Keratinocyte (primary cell): Measurements from ENCODE around the gene SEZ6. TPM values are rescaled to one million over a fixed set of nuclear protein-coding genes. Genes with fewer than 3 reads are reported as not detected.

Experiments
- DNase-seq: peaks from one replicate; pipeline ENCODE4 v3.0.0-alpha.2; 2011; ENCODE audit warnings: low read depth, missing footprints, low spot score
- FAIRE-seq: peaks from 2 replicates; lab custom pipeline; 2011; peaks lifted over from hg19 to GRCh38; lab: Jason Lieb, UNC
- H2AFZ ChIP-seq: 2 replicates; pipeline ENCODE4 v1.6.0; 2012; ENCODE audit warnings: low read length, control low read depth, inconsistent platforms; ENCODE audit not compliant: control insufficient read depth
- H3K27ac ChIP-seq: 2 replicates; pipeline ENCODE4 v1.5.1; 2011; ENCODE audit warnings: low read length; ENCODE audit not compliant: control insufficient read depth, insufficient read depth
- H3K27me3 ChIP-seq: 3 replicates; pipeline ENCODE4 v1.6.0; 2011; ENCODE audit warnings: low read length; ENCODE audit not compliant: control insufficient read depth, insufficient read depth; ENCODE audit errors: extremely low read depth
- H3K36me3 ChIP-seq, 2 experiments: 2 replicates in 1 of 2; 3 replicates in 1 of 2; pipeline ENCODE4 v1.5.1; 2011; ENCODE audit warnings: low read length in 2 of 2, mild to moderate bottlenecking in 1 of 2; ENCODE audit not compliant: control insufficient read depth in 2 of 2, insufficient read depth in 2 of 2; ENCODE audit errors: extremely low read depth in 1 of 2
- H3K4me1 ChIP-seq: 3 replicates; pipeline ENCODE4 v1.5.1; 2011; ENCODE audit warnings: low read length; ENCODE audit not compliant: control insufficient read depth, insufficient read depth; ENCODE audit errors: extremely low read depth
- H3K4me2 ChIP-seq: 3 replicates; pipeline ENCODE4 v1.6.0; 2011; ENCODE audit warnings: low read depth, low read length; ENCODE audit not compliant: control insufficient read depth, insufficient read depth; ENCODE audit errors: extremely low read depth
- H3K4me3 ChIP-seq, 3 experiments: fragments of 200-600 bp in 1 of 3; sonication (generic) in 1 of 3; 2 replicates in 2 of 3; 3 replicates in 1 of 3; pipeline ENCODE4 v1.5.1; 2011 to 2016; ENCODE audit warnings: low read length in 3 of 3, mild to moderate bottlenecking in 3 of 3, control low read depth in 2 of 3, inconsistent platforms in 1 of 3, low read depth in 1 of 3, mixed read lengths in 1 of 3, mixed run types in 1 of 3, moderate library complexity in 1 of 3; ENCODE audit not compliant: control insufficient read depth in 2 of 3, insufficient read depth in 2 of 3; ENCODE audit errors: extremely low read depth in 1 of 3
- H3K79me2 ChIP-seq: 2 replicates; pipeline ENCODE4 v1.6.0; 2012; ENCODE audit warnings: low read length; ENCODE audit not compliant: control insufficient read depth, insufficient read depth
- H3K9ac ChIP-seq: 3 replicates; pipeline ENCODE4 v1.6.0; 2011; ENCODE audit warnings: low read length; ENCODE audit not compliant: control insufficient read depth, insufficient read depth; ENCODE audit errors: extremely low read depth
- H3K9me1 ChIP-seq: 3 replicates; pipeline ENCODE4 v1.6.0; 2011; ENCODE audit warnings: low read length; ENCODE audit not compliant: control insufficient read depth, insufficient read depth; ENCODE audit errors: extremely low read depth
- H3K9me3 ChIP-seq: 2 replicates; pipeline ENCODE4 v1.5.1; 2012; ENCODE audit warnings: low read depth, low read length; ENCODE audit not compliant: control insufficient read depth
- H4K20me1 ChIP-seq: 3 replicates; pipeline ENCODE4 v1.6.0; 2011; ENCODE audit warnings: low read length; ENCODE audit not compliant: control insufficient read depth, insufficient read depth; ENCODE audit errors: extremely low read depth
- EZH2 ChIP-seq: IDR thresholded peaks from one replicate; pipeline ENCODE4 v1.6.1; 2012; ENCODE audit warnings: inconsistent platforms, mild to moderate bottlenecking, low read length, moderate library complexity
- dilution Hi-C: fragments of 300-500 bp; cut with MboI; formaldehyde crosslinking; loops from one replicate; pipeline ENCODE4 v1.7.0; 2020; ENCODE audit warnings: low sequenced_read_pairs; ENCODE audit not compliant: extremely low pct_ligation_motif_present
- polyA plus RNA-seq, 5 experiments: library from polyadenylated mRNA; depleted of rRNA in 3 of 5; stranded (reverse) in 3 of 5; stranded (forward) in 1 of 5; unstranded in 1 of 5; fragments of >200 nt; gene quantifications; 1 replicate in 1 of 5; 2 replicates in 3 of 5; 3 replicates in 1 of 5; pipeline versions ENCODE4 v1.2.1 to v1.2.3, GENCODE V29; 2011 to 2012; ENCODE audit warnings: missing spikeins in 2 of 5, low read depth in 1 of 5, low replicate concordance in 1 of 5
- TF ChIP-seq, protein P1 (sequence below), 3 experiments: IDR thresholded peaks in 1 of 3; conservative IDR thresholded peaks in 1 of 3; optimal IDR thresholded peaks in 1 of 3; 2 replicates in 2 of 3; 3 replicates in 1 of 3; pipeline versions ENCODE3 to v1.5.1; 2011; ENCODE audit warnings: low read length in 3 of 3, mild to moderate bottlenecking in 3 of 3, moderate library complexity in 2 of 3, control low read depth in 1 of 3, inconsistent platforms in 1 of 3; ENCODE audit not compliant: insufficient read depth in 2 of 3; ENCODE audit errors: extremely low read depth in 1 of 3

The SEZ6 gene
- polyA plus RNA-seq, 1 donor (not counting 4 experiments of a cell fraction or from before 2014, with no cell fraction given), result not detected

DNA sequence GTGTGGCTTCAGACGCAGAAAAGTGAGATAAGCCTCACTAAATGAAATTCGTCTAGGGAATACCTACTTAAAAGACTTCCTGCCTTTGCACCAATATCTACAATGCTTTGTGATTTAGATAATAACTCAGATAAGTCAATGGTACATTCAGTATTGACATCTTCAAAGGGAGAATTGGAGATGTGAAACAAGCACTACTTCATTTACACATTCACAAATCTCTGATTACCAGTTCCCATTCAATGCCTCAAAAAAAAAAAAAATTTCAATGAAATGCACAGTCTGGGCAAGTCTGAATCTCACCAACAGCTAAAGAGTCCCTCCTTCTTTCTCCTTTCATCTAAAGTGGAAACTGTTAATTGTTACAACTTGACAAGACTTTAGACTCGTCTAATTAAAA is 58.2 kb downstream of the SEZ6 start:
- peaks cover 81% of the 10 kb centered on the region for H3K79me2 ChIP-seq
- no peaks in the 10 kb centered on the region for H3K9me3 ChIP-seq
- FAIRE-seq (no peak), DNase-seq (no peak)
- H3K27me3 ChIP-seq, result no peaks in the 10 kb centered on the region
- H2AFZ ChIP-seq, result no peak overlapping the region
- H4K20me1 ChIP-seq, result no peaks in the 10 kb centered on the region
- no peaks in the 10 kb centered on the region for H3K9me1 ChIP-seq
- H3K4me2 ChIP-seq, result peak overlapping the region; percentile 81
- peak overlapping the region; percentile 85 for H3K27ac ChIP-seq
- H3K9ac ChIP-seq, result no peak overlapping the region
- peaks cover 2 to 6% of the 10 kb centered on the region in 2 experiments for H3K36me3 ChIP-seq
- H3K4me3 ChIP-seq, result peak overlapping the region in 2 of 3 experiments; percentile 87 to 88
- H3K4me1 ChIP-seq, result peaks cover 42% of the 10 kb centered on the region
- no peak for TF ChIP-seq EZH2
- dilution Hi-C loops, result no loop called here

DNA sequence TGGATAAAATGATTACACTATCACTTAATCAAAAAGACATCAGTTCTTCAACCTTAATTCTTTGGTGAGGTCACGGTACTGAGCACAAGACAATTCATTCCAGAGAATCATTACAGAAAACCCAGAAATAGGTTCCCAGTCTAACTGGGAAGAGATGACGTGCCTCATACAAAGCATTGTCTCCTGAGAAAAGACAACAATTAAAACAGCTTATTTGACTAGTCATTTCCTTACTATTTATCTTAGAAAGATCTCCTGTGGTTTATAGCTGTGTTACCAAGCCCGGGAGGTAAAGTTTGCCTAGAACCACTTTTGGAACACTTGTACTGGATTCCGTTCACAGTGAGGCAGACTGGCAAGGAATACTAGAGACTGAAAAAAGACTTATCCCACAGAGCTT is 59.6 kb downstream of the SEZ6 start:
- Histone ChIP-seq H3K9ac (peak overlapping the region; percentile 23), H3K9me3 (no peaks in the 10 kb centered on the region), H3K4me2 (peak overlapping the region; percentile 2), H3K36me3 (peaks cover 4 to 6% of the 10 kb centered on the region in 2 experiments), H4K20me1 (no peaks in the 10 kb centered on the region), H3K79me2 (peaks cover 93% of the 10 kb centered on the region), H3K27me3 (no peaks in the 10 kb centered on the region), H3K9me1 (no peaks in the 10 kb centered on the region), H3K4me1 (peaks cover 40% of the 10 kb centered on the region), H2AFZ (no peak overlapping the region), H3K27ac (peak overlapping the region; percentile 65), H3K4me3 (no peak overlapping the region)
- peak; percentile 67 for FAIRE-seq
- dilution Hi-C loops, result no loop called here
- no peak for TF ChIP-seq EZH2
- TF ChIP-seq, protein P1, sequence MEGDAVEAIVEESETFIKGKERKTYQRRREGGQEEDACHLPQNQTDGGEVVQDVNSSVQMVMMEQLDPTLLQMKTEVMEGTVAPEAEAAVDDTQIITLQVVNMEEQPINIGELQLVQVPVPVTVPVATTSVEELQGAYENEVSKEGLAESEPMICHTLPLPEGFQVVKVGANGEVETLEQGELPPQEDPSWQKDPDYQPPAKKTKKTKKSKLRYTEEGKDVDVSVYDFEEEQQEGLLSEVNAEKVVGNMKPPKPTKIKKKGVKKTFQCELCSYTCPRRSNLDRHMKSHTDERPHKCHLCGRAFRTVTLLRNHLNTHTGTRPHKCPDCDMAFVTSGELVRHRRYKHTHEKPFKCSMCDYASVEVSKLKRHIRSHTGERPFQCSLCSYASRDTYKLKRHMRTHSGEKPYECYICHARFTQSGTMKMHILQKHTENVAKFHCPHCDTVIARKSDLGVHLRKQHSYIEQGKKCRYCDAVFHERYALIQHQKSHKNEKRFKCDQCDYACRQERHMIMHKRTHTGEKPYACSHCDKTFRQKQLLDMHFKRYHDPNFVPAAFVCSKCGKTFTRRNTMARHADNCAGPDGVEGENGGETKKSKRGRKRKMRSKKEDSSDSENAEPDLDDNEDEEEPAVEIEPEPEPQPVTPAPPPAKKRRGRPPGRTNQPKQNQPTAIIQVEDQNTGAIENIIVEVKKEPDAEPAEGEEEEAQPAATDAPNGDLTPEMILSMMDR (optimal IDR thresholded peaks at IDR 0.05 in 1 of 3, IDR thresholded peaks at IDR 0.05 in 1 of 3, conservative IDR thresholded peaks at IDR 0.05 in 1 of 3; ENCODE audit: extremely low read depth in 1 of 3, insufficient read depth in 2 of 3, low read length in 3 of 3), result no peak
- DNase-seq, result no peak
